ENCODE data around the gene RNF8.

RNF8 gene

GRCh38 chr6:37391120-37391519 lies 37.3 kb downstream of the RNF8 start:
- Histone ChIP-seq H3K4me1 (ENCODE audit: control insufficient read depth, insufficient read depth, low read depth, low read length) (no peaks in the 10 kb centered on the region), H4K91ac (ENCODE audit: low read length) (no peak overlapping the region), H3K79me1 (replicated peaks; ENCODE audit: low read length, poor library complexity, severe bottlenecking) (peaks cover 5% of the 10 kb centered on the region), H3K23ac (ENCODE audit: low read length in 2 of 2) (no peak overlapping the region), H3K4me3 (ENCODE audit: insufficient read depth in 1 of 2, low read depth in 1 of 2, low read length in 2 of 2) (no peak overlapping the region), H3K9me3 (ENCODE audit: control insufficient read depth, low read length) (no peaks in the 10 kb centered on the region), H2AFZ (ENCODE audit: low read depth, low read length) (no peak overlapping the region), H2BK15ac (ENCODE audit: low read depth, poor library complexity, severe bottlenecking) (no peak overlapping the region), H3K27ac (ENCODE audit: low read length, poor library complexity, severe bottlenecking) (no peak overlapping the region), H3K18ac (ENCODE audit: low read depth in 1 of 2, low read length in 2 of 2) (no peak overlapping the region), H2AK5ac (ENCODE audit: low read length, severe bottlenecking) (no peak overlapping the region), H3K14ac (ENCODE audit: low read length in 2 of 2) (no peak overlapping the region), H2BK12ac (ENCODE audit: low read length in 2 of 2) (no peak overlapping the region), H3K36me3 (ENCODE audit: control insufficient read depth in 1 of 2, insufficient read depth in 2 of 2, low read depth in 1 of 2, low read length in 2 of 2) (peaks cover 33 to 82% of the 10 kb centered on the region in 2 experiments), H4K8ac (ENCODE audit: low read length) (no peak overlapping the region), H3K4me2 (ENCODE audit: low read length, poor library complexity, severe bottlenecking) (no peak overlapping the region), H2BK120ac (ENCODE audit: low read depth, low read length) (no peak overlapping the region), H2BK5ac (ENCODE audit: low read depth, low read length, poor library complexity, severe bottlenecking) (no peak overlapping the region), H3K4ac (ENCODE audit: low read depth in 1 of 2, low read length in 2 of 2) (no peak overlapping the region), H3K9ac (ENCODE audit: low read length) (no peak overlapping the region), H3K27me3 (ENCODE audit: control insufficient read depth in 1 of 2, insufficient read depth in 1 of 2, low read length in 2 of 2) (no peaks in the 10 kb centered on the region)
- WGBS: 98% methylated on average over 2 of the region's 2 CpGs
- no peak for DNase-seq

GRCh38 chr6:37392821-37393220 lies 39.0 kb downstream of the RNF8 start:
- no peak overlapping the region for H2AFZ ChIP-seq (ENCODE audit: low read depth, low read length)
- H2BK5ac ChIP-seq (ENCODE audit: low read depth, low read length, poor library complexity, severe bottlenecking): no peak overlapping the region
- H2AK5ac ChIP-seq (ENCODE audit: low read length, severe bottlenecking): no peak overlapping the region
- H3K9me3 ChIP-seq (ENCODE audit: control insufficient read depth, low read length): no peaks in the 10 kb centered on the region
- no peaks in the 10 kb centered on the region for H3K4me1 ChIP-seq (ENCODE audit: control insufficient read depth, insufficient read depth, low read depth, low read length)
- no peak overlapping the region for H4K91ac ChIP-seq (ENCODE audit: low read length)
- H3K4ac ChIP-seq (ENCODE audit: low read depth in 1 of 2, low read length in 2 of 2): no peak overlapping the region
- no peak overlapping the region for H3K23ac ChIP-seq (ENCODE audit: low read length in 2 of 2)
- no peak for DNase-seq
- no peak overlapping the region for H2BK15ac ChIP-seq (ENCODE audit: low read depth, poor library complexity, severe bottlenecking)
- H3K4me2 ChIP-seq (ENCODE audit: low read length, poor library complexity, severe bottlenecking): no peak overlapping the region
- H3K27ac ChIP-seq (ENCODE audit: low read length, poor library complexity, severe bottlenecking): no peak overlapping the region
- H3K18ac ChIP-seq (ENCODE audit: low read depth in 1 of 2, low read length in 2 of 2): no peak overlapping the region
- no peaks in the 10 kb centered on the region for H3K79me1 ChIP-seq (replicated peaks; ENCODE audit: low read length, poor library complexity, severe bottlenecking)
- H4K8ac ChIP-seq (ENCODE audit: low read length): no peak overlapping the region
- H2BK12ac ChIP-seq (ENCODE audit: low read length in 2 of 2): no peak overlapping the region
- H3K27me3 ChIP-seq (ENCODE audit: control insufficient read depth in 1 of 2, insufficient read depth in 1 of 2, low read length in 2 of 2): no peaks in the 10 kb centered on the region
- WGBS: no CpG with 5 or more reads among the region's 1 CpG
- no peak overlapping the region for H3K4me3 ChIP-seq (ENCODE audit: insufficient read depth in 1 of 2, low read depth in 1 of 2, low read length in 2 of 2)
- no peak overlapping the region for H3K9ac ChIP-seq (ENCODE audit: low read length)
- peaks cover 25 to 65% of the 10 kb centered on the region in 2 experiments for H3K36me3 ChIP-seq (ENCODE audit: control insufficient read depth in 1 of 2, insufficient read depth in 2 of 2, low read depth in 1 of 2, low read length in 2 of 2)
- H3K14ac ChIP-seq (ENCODE audit: low read length in 2 of 2): no peak overlapping the region
- no peak overlapping the region for H2BK120ac ChIP-seq (ENCODE audit: low read depth, low read length)

GRCh38 chr6:37393381-37393929 lies 39.7 kb downstream of the RNF8 start:
- H3K27ac ChIP-seq (ENCODE audit: low read length, poor library complexity, severe bottlenecking): no peak overlapping the region
- 71% methylated on average over 1 of the region's 1 CpG for WGBS

GRCh38 chr6:37396571-37397180 lies 42.9 kb downstream of the RNF8 start:
- DNase-seq: no peak
- Histone ChIP-seq H3K23ac (ENCODE audit: low read length in 2 of 2) (no peak overlapping the region), H3K18ac (ENCODE audit: low read depth in 1 of 2, low read length in 2 of 2) (no peak overlapping the region), H3K4me1 (ENCODE audit: control insufficient read depth, insufficient read depth, low read depth, low read length) (no peaks in the 10 kb centered on the region), H3K79me1 (replicated peaks; ENCODE audit: low read length, poor library complexity, severe bottlenecking) (no peaks in the 10 kb centered on the region), H4K8ac (ENCODE audit: low read length) (no peak overlapping the region), H3K4ac (ENCODE audit: low read depth in 1 of 2, low read length in 2 of 2) (no peak overlapping the region), H3K27ac (ENCODE audit: low read length, poor library complexity, severe bottlenecking) (no peak overlapping the region), H2BK5ac (ENCODE audit: low read depth, low read length, poor library complexity, severe bottlenecking) (no peak overlapping the region), H2AFZ (ENCODE audit: low read depth, low read length) (no peak overlapping the region), H3K4me2 (ENCODE audit: low read length, poor library complexity, severe bottlenecking) (no peak overlapping the region), H3K9ac (ENCODE audit: low read length) (no peak overlapping the region), H2AK5ac (ENCODE audit: low read length, severe bottlenecking) (no peak overlapping the region), H2BK120ac (ENCODE audit: low read depth, low read length) (no peak overlapping the region), H3K36me3 (ENCODE audit: control insufficient read depth in 1 of 2, insufficient read depth in 2 of 2, low read depth in 1 of 2, low read length in 2 of 2) (peaks cover 10 to 30% of the 10 kb centered on the region in 2 experiments), H3K14ac (ENCODE audit: low read length in 2 of 2) (no peak overlapping the region), H2BK15ac (ENCODE audit: low read depth, poor library complexity, severe bottlenecking) (no peak overlapping the region), H2BK12ac (ENCODE audit: low read length in 2 of 2) (no peak overlapping the region), H3K27me3 (ENCODE audit: control insufficient read depth in 1 of 2, insufficient read depth in 1 of 2, low read length in 2 of 2) (peaks cover 6 to 14% of the 10 kb centered on the region in 2 experiments), H3K4me3 (ENCODE audit: insufficient read depth in 1 of 2, low read depth in 1 of 2, low read length in 2 of 2) (no peak overlapping the region), H4K91ac (ENCODE audit: low read length) (no peak overlapping the region), H3K9me3 (ENCODE audit: control insufficient read depth, low read length) (no peaks in the 10 kb centered on the region)
- WGBS: 87% methylated on average over 4 of the region's 4 CpGs

More at GRCh38 chr6:37393381-37393929, 39.7 kb downstream of the RNF8 start:
- no peak overlapping the region for H3K14ac ChIP-seq (ENCODE audit: low read length in 2 of 2)
- H4K91ac ChIP-seq (ENCODE audit: low read length): no peak overlapping the region
- H4K8ac ChIP-seq (ENCODE audit: low read length): no peak overlapping the region
- no peak overlapping the region for H3K4me3 ChIP-seq (ENCODE audit: insufficient read depth in 1 of 2, low read depth in 1 of 2, low read length in 2 of 2)
- H2BK120ac ChIP-seq (ENCODE audit: low read depth, low read length): no peak overlapping the region
- no peaks in the 10 kb centered on the region for H3K9me3 ChIP-seq (ENCODE audit: control insufficient read depth, low read length)
- no peak overlapping the region for H3K4ac ChIP-seq (ENCODE audit: low read depth in 1 of 2, low read length in 2 of 2)
- H3K18ac ChIP-seq (ENCODE audit: low read depth in 1 of 2, low read length in 2 of 2): no peak overlapping the region
- no peak overlapping the region for H2AK5ac ChIP-seq (ENCODE audit: low read length, severe bottlenecking)
- H2BK12ac ChIP-seq (ENCODE audit: low read length in 2 of 2): no peak overlapping the region
- peaks cover 22 to 58% of the 10 kb centered on the region in 2 experiments for H3K36me3 ChIP-seq (ENCODE audit: control insufficient read depth in 1 of 2, insufficient read depth in 2 of 2, low read depth in 1 of 2, low read length in 2 of 2)
- no peak overlapping the region for H2AFZ ChIP-seq (ENCODE audit: low read depth, low read length)
- H3K9ac ChIP-seq (ENCODE audit: low read length): no peak overlapping the region
- no peaks in the 10 kb centered on the region for H3K27me3 ChIP-seq (ENCODE audit: control insufficient read depth in 1 of 2, insufficient read depth in 1 of 2, low read length in 2 of 2)
- H3K4me1 ChIP-seq (ENCODE audit: control insufficient read depth, insufficient read depth, low read depth, low read length): no peaks in the 10 kb centered on the region
- no peak overlapping the region for H2BK5ac ChIP-seq (ENCODE audit: low read depth, low read length, poor library complexity, severe bottlenecking)
- H2BK15ac ChIP-seq (ENCODE audit: low read depth, poor library complexity, severe bottlenecking): no peak overlapping the region
- no peak overlapping the region for H3K23ac ChIP-seq (ENCODE audit: low read length in 2 of 2)
- DNase-seq: no peak
- H3K79me1 ChIP-seq (replicated peaks; ENCODE audit: low read length, poor library complexity, severe bottlenecking): no peaks in the 10 kb centered on the region
- no peak overlapping the region for H3K4me2 ChIP-seq (ENCODE audit: low read length, poor library complexity, severe bottlenecking)
